Tibial nerve (tissue), 3 donors: ENCODE measurements around the gene MS4A7.

Source experiments
- CTCF ChIP-seq, 5 experiments: fragments of 200-600 bp in 3 of 5; fragments of 450-650 bp in 2 of 5; sonication (generic) in 3 of 5; IDR thresholded peaks; one replicate each; pipeline ENCODE4 v1.5.1; 2016 to 2019; ENCODE audit warnings: antibody characterized with exemption in 5 of 5, mild to moderate bottlenecking in 3 of 5, moderate library complexity in 2 of 5
- POLR2A ChIP-seq, 2 donors: fragments of 450-650 bp; IDR thresholded peaks; one replicate each; pipeline ENCODE4 v1.6.1; 2017; ENCODE audit warnings: antibody characterized with exemption in 2 of 2, mild to moderate bottlenecking in 2 of 2, moderate library complexity in 2 of 2

DNA sequence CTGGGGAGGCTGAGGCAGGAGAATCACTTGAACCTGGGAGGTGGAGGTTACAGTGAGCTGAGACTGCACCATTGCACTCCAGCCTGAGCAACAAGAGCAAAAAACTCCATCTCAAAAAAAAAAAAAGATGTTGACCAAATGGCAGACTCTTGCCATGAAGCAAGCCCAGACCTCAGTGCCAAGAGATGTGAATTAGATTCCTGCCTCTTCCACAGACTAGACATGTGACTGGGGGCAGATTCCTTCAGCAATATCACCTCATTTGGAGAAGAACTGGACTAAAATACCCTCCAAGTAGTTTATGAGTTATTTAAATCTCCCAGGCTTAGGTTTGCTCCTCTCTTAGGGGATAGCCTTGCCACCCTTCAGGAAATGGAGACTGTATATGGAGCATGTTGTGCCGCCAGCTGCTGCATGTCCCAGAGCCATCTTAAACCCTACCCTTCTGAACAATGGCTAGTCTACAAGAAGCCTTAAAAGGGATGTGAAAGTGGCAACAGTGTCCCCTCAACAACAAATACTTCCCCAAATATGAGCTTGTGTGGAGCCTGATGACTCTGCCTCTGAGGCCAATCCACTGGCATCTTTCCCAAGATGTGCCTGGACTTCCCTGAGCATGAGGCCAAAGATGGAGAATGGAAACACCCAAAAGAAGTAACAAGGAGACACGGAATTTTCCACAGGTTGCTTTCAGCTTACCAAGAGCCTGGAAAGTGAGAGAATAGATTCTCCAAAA is 763 bp upstream of the MS4A7 start:
- TF ChIP-seq CTCF (IDR thresholded peaks at IDR 0.05) = no peak
- TF ChIP-seq POLR2A (IDR thresholded peaks at IDR 0.05) = peak in 1 of 2 donors; percentile 21
